Body of pancreas (tissue), 4 donors: ENCODE data around the gene PISD. TPM values are rescaled to one million over a fixed set of nuclear protein-coding genes. Genes with fewer than 3 reads are reported as not detected.
A peak's percentile ranks its signal among the peaks of the same experiment; 100 is the strongest.

Source experiments
- ATAC-seq: fragments of 150-250 bp; one replicate; pipeline ENCODE4 v1.9.1; 2016
- DNase-seq, 4 donors: peaks; one replicate each; pipeline ENCODE4 v3.0.0-alpha.2; 2019
- H3K27ac ChIP-seq, 4 donors: fragments of 200-600 bp; sonication (generic); 1 replicate in 3 of 4; 2 replicates in 1 of 4; pipeline versions ENCODE4 v1.5.1 to v1.6.1; 2016 to 2019; ENCODE audit warnings: mild to moderate bottlenecking in 1 of 4, mixed read lengths in 1 of 4, moderate library complexity in 1 of 4
- H3K27me3 ChIP-seq, 2 donors: fragments of 200-600 bp; sonication (generic); one replicate each; pipeline ENCODE4 v1.6.0; 2016; ENCODE audit warnings: mild to moderate bottlenecking in 1 of 2
- H3K36me3 ChIP-seq, 2 donors: fragments of 200-600 bp; sonication (generic); replicated peaks in 1 of 2; 2 replicates each; pipeline ENCODE4 v1.5.1; 2016; ENCODE audit warnings: low read depth in 2 of 2; ENCODE audit not compliant: insufficient read depth in 1 of 2
- H3K4me1 ChIP-seq: fragments of 200-600 bp; sonication (generic); one replicate; pipeline ENCODE4 v1.6.0; 2016
- H3K4me3 ChIP-seq, 2 donors: fragments of 200-600 bp; sonication (generic); 1 replicate in 1 of 2; 2 replicates in 1 of 2; pipeline ENCODE4 v1.5.1; 2016 to 2019
- H3K9me3 ChIP-seq, 3 donors: fragments of 200-600 bp; sonication (generic); 1 replicate in 2 of 3; 2 replicates in 1 of 3; pipeline ENCODE4 v1.5.1; 2016
- POLR2A ChIP-seq, 3 donors: fragments of 450-650 bp; IDR thresholded peaks; one replicate each; pipeline ENCODE4 v1.6.1; 2016; ENCODE audit warnings: antibody characterized with exemption in 3 of 3, mild to moderate bottlenecking in 2 of 3
- WGBS, 2 donors: methylation state at CpG; one replicate each; pipeline ENCODE4 v1.1.5; 2017; 5-methylcytosine and 5-hydroxymethylcytosine counted together
- intact Hi-C: fragments of 100-400 bp; cut with DNase I; formaldehyde crosslinking; loops from one replicate; pipeline ENCODE4 v1.15.1; 2023
- total RNA-seq, 2 donors: library from RNA; depleted of rRNA; stranded (reverse); fragments of >200 nt; gene quantifications; one replicate each; pipeline ENCODE4 v1.1.0, GENCODE V29; 2016
- TF ChIP-seq, protein P1 (sequence below), 7 experiments: fragments of 450-650 bp in 4 of 7; fragments of 200-600 bp in 3 of 7; sonication (generic) in 3 of 7; IDR thresholded peaks; one replicate each; pipeline ENCODE4 v1.5.1; 2016 to 2019; ENCODE audit warnings: antibody characterized with exemption in 7 of 7

PISD gene
- total RNA-seq, 2 donors from 2014 or later, result 22.3 to 31.3 TPM

DNA sequence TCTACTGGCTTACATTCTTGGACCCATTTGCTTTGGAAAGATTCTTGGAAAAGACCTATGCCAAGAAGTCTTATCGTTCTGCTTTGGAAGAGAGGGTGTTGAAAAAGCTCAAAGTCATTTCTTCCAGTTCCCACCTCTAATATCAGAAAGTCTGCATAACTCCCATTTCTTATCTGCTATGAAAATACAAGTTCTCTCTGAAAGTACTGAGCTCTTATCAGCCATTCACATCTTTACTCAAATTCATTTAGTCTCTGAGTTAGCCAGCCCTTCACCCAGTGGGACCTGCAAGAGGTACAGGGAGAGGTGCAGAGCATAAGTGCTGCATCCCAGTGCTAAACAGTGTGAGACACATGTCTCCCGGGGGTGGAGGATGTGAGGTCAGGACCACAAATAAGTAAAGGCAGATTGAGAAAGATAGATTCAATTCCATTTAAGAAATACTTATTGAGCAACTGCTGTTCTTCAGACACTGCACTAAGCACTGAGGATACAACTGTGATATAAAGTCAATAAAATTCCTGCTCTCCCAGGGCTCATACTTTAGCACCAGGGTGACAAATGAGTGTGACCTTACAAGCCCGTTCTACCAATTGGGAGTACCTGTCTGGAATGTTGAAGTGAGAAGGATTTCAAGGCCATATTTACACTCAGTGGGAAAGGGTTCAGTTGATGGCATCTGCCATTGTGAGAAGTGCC, 76.7 kb downstream of the PISD start:
- TF ChIP-seq, protein P1, sequence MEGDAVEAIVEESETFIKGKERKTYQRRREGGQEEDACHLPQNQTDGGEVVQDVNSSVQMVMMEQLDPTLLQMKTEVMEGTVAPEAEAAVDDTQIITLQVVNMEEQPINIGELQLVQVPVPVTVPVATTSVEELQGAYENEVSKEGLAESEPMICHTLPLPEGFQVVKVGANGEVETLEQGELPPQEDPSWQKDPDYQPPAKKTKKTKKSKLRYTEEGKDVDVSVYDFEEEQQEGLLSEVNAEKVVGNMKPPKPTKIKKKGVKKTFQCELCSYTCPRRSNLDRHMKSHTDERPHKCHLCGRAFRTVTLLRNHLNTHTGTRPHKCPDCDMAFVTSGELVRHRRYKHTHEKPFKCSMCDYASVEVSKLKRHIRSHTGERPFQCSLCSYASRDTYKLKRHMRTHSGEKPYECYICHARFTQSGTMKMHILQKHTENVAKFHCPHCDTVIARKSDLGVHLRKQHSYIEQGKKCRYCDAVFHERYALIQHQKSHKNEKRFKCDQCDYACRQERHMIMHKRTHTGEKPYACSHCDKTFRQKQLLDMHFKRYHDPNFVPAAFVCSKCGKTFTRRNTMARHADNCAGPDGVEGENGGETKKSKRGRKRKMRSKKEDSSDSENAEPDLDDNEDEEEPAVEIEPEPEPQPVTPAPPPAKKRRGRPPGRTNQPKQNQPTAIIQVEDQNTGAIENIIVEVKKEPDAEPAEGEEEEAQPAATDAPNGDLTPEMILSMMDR (IDR thresholded peaks at IDR 0.05), result no peak
- no peak for TF ChIP-seq POLR2A (IDR thresholded peaks at IDR 0.05)
- ATAC-seq (peak; percentile 83), DNase-seq (peak in 1 of 4 donors; percentile 11)
- Histone ChIP-seq H3K36me3 (peaks cover 0 to 3% of the 10 kb centered on the region in 2 donors), H3K27ac (peak overlapping the region in 3 of 4 donors; percentile 29 to 65 (median 57)), H3K4me3 (no peak overlapping the region), H3K9me3 (no peaks in the 10 kb centered on the region), H3K4me1 (peaks cover 14% of the 10 kb centered on the region), H3K27me3 (no peaks in the 10 kb centered on the region)
- intact Hi-C loops, result no loop called here
- WGBS, 2 donors, result 36 to 40% methylated on average over 3 of the region's 3 CpGs

DNA sequence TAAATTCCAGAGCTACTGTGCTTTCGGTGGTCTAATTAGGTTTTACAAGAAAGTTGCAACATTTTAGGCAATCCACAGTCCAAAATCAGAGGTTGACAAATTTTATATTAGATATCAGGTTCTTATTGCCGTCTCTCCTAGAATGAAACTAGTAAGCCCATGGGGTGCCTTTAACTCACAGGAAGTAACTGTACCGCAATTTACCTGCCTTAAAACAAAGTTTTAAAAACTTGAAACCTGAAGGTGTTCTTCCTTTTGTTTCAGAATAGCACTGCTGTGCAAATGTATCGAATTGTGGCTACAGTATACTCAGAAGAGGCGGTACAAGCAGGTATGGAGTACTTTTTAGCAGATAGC, 77.2 kb downstream of the PISD start:
- Histone ChIP-seq H3K9me3 (no peaks in the 10 kb centered on the region), H3K4me1 (peaks cover 14% of the 10 kb centered on the region), H3K27me3 (no peaks in the 10 kb centered on the region), H3K4me3 (no peak overlapping the region), H3K27ac (peak overlapping the region; percentile 27 to 65 (median 43)), H3K36me3 (peaks cover 0 to 3% of the 10 kb centered on the region in 2 donors)
- WGBS, 2 donors, result 75 to 88% methylated on average over 5 of the region's 5 CpGs
- intact Hi-C loops, result no loop called here
- TF ChIP-seq, protein P1 (IDR thresholded peaks at IDR 0.05), result no peak
- TF ChIP-seq POLR2A (IDR thresholded peaks at IDR 0.05), result no peak
- ATAC-seq (no peak), DNase-seq (no peak)

DNA sequence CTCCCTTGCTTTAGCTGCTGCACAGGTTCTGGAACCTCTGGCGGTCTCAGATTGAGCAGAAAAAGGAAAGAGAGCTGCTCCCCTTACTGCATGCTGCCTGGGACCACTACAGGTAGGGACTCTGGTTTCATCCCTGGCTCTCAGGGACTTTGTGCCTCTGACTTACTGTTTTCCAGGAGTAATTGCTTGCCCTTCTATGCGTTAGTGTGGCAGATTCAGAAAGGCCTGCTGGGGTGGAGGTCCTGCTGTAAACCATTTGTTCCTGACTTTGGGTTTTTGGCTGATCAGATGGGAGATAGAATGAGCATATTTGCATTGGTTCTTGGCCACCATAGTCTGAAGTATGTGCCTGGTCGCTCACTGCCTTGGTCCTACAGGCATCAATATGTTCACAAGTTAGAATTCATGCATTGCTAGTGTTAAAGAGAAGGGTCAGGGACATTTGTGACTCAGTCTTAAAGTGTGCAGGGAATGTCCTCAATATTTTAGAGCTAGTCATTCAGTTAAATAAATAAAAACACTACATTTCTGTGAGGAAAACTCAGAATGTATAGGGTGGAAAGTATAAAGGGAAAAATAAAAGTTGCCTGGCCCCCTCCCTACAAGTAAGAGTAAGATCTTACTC, 78.0 kb downstream of the PISD start:
- Histone ChIP-seq H3K27ac (peak overlapping the region in 2 of 4 donors; percentile 57 to 65), H3K4me1 (peaks cover 14% of the 10 kb centered on the region), H3K4me3 (no peak overlapping the region), H3K27me3 (no peaks in the 10 kb centered on the region), H3K9me3 (no peaks in the 10 kb centered on the region), H3K36me3 (no peaks in the 10 kb centered on the region)
- DNase-seq (no peak), ATAC-seq (no peak)
- intact Hi-C loops, result no loop called here
- TF ChIP-seq, protein P1 (IDR thresholded peaks at IDR 0.05), result no peak
- no peak for TF ChIP-seq POLR2A (IDR thresholded peaks at IDR 0.05)
- 62 to 81% methylated on average over 2 to 3 of the region's 3 CpGs for WGBS, 2 donors

DNA sequence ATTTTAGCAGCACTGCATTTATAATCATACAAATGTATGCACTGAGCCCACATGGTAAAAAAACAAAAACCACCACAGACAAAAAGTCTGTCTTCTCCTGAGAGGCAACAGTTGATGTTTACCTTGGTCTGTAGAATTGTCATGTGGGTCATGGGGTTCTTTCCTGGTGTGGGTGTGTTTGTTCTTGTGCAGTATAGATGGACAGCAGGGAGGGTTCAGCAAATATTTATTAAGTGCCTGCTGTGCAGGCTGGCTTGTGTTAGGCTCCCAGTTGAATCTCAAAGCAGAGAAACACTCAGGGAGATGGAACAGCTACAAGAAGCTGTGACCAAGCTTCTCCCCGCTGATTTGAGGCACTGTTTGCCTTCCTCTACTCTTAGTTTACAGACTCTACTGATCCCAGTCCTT, 82.2 kb downstream of the PISD start:
- Histone ChIP-seq H3K27me3 (no peaks in the 10 kb centered on the region), H3K4me1 (peaks cover 10% of the 10 kb centered on the region), H3K9me3 (no peaks in the 10 kb centered on the region), H3K36me3 (peaks cover 0 to 3% of the 10 kb centered on the region in 2 donors), H3K27ac (no peak overlapping the region), H3K4me3 (no peak overlapping the region)
- 50 to 62% methylated on average over 1 of the region's 1 CpG for WGBS, 2 donors
- TF ChIP-seq, protein P1 (IDR thresholded peaks at IDR 0.05), result no peak
- TF ChIP-seq POLR2A (IDR thresholded peaks at IDR 0.05), result no peak
- DNase-seq (no peak), ATAC-seq (no peak)
- intact Hi-C loops, result no loop called here
